Fibroblast of lung (primary cell): ENCODE measurements around the gene CCK. TPM values are rescaled to one million over a fixed set of nuclear protein-coding genes. Genes with fewer than 3 reads are reported as not detected.

Experiments used
- DNase-seq, 2 donors: peaks; one replicate each; pipeline versions ENCODE4 v3.0.0 to v3.0.0-alpha.2; 2010; ENCODE audit warnings: low read depth in 2 of 2
- H2AFZ ChIP-seq: 2 replicates; pipeline ENCODE4 v1.5.1; 2012; ENCODE audit warnings: low read length, control low read depth, inconsistent platforms
- H3K27ac ChIP-seq: 2 replicates; pipeline ENCODE4 v1.5.1; 2011; ENCODE audit warnings: low read length, control low read depth; ENCODE audit not compliant: insufficient read depth
- H3K27me3 ChIP-seq: 2 replicates; pipeline ENCODE4 v1.5.1; 2011; ENCODE audit warnings: mild to moderate bottlenecking, low read length; ENCODE audit not compliant: control insufficient read depth, insufficient read depth
- H3K36me3 ChIP-seq: 2 replicates; pipeline ENCODE4 v1.5.1; 2011; ENCODE audit warnings: low read length; ENCODE audit not compliant: control insufficient read depth, insufficient read depth
- H3K4me1 ChIP-seq: 2 replicates; pipeline ENCODE4 v1.5.1; 2011; ENCODE audit warnings: low read length; ENCODE audit not compliant: control insufficient read depth, insufficient read depth; ENCODE audit errors: extremely low read depth
- H3K4me2 ChIP-seq: 2 replicates; pipeline ENCODE4 v1.5.1; 2011; ENCODE audit warnings: low read length, control low read depth; ENCODE audit not compliant: insufficient read depth; ENCODE audit errors: extremely low read depth
- H3K4me3 ChIP-seq, 4 experiments: fragments of 200-600 bp in 1 of 4; sonication (generic) in 1 of 4; replicated peaks in 1 of 4; 2 replicates each; pipeline ENCODE4 v1.5.1; 2011 to 2016; ENCODE audit warnings: low read length in 4 of 4, low read depth in 3 of 4, mild to moderate bottlenecking in 3 of 4, control low read depth in 2 of 4, inconsistent platforms in 1 of 4, mixed read lengths in 1 of 4; ENCODE audit not compliant: insufficient read depth in 1 of 4; ENCODE audit errors: control extremely low read depth in 1 of 4
- H3K79me2 ChIP-seq: 2 replicates; pipeline ENCODE4 v1.5.1; 2012; ENCODE audit warnings: mild to moderate bottlenecking, low read length, inconsistent platforms; ENCODE audit not compliant: control insufficient read depth, insufficient read depth
- H3K9ac ChIP-seq: 2 replicates; pipeline ENCODE4 v1.5.1; 2011; ENCODE audit warnings: mild to moderate bottlenecking, low read length, control low read depth; ENCODE audit not compliant: insufficient read depth
- H3K9me3 ChIP-seq: 2 replicates; pipeline ENCODE4 v1.5.1; 2012; ENCODE audit warnings: low read depth, low read length; ENCODE audit not compliant: control insufficient read depth, insufficient read depth
- H4K20me1 ChIP-seq: 2 replicates; pipeline ENCODE4 v1.5.1; 2011; ENCODE audit warnings: low read length; ENCODE audit not compliant: control insufficient read depth, insufficient read depth; ENCODE audit errors: extremely low read depth
- EZH2 ChIP-seq: IDR thresholded peaks from 2 replicates; pipeline ENCODE4 v1.5.1; 2012; ENCODE audit warnings: low read length, control low read depth, mild to moderate bottlenecking; ENCODE audit errors: missing control alignments
- polyA plus RNA-seq, 2 donors: library from polyadenylated mRNA; depleted of rRNA in 1 of 2; stranded (reverse) in 1 of 2; unstranded in 1 of 2; fragments of >200 nt; gene quantifications; 2 replicates each; pipeline ENCODE4 v1.2.1, GENCODE V29; 2011 to 2012; ENCODE audit warnings: missing spikeins in 1 of 2
- total RNA-seq: library from RNA; depleted of rRNA; stranded (reverse); fragments of >200 nt; gene quantifications from 2 replicates; pipeline ENCODE4 v1.2.1, GENCODE V29; 2014
- TF ChIP-seq, protein P1 (sequence below), 2 donors: IDR thresholded peaks in 1 of 2; conservative IDR thresholded peaks in 1 of 2; 1 replicate in 1 of 2; 2 replicates in 1 of 2; pipeline ENCODE4 v1.5.1; 2011 to 2012; ENCODE audit warnings: low read length in 2 of 2, control low read depth in 1 of 2, inconsistent platforms in 1 of 2, low read depth in 1 of 2, mild to moderate bottlenecking in 1 of 2

Gene CCK
- total and polyA plus RNA-seq, 2 donors (not counting 1 experiment from before 2014, with no cell fraction given): 0.33 TPM

GRCh38 chr3:42257007-42257406, 9.0 kb downstream of the CCK start:
- Histone ChIP-seq H3K4me1 (peaks cover 17% of the 10 kb centered on the region), H3K36me3 (no peaks in the 10 kb centered on the region), H3K9ac (no peak overlapping the region)

GRCh38 chr3:42256135-42256819, 9.7 kb downstream of the CCK start:
- no peak for TF ChIP-seq EZH2
- TF ChIP-seq, protein P1, sequence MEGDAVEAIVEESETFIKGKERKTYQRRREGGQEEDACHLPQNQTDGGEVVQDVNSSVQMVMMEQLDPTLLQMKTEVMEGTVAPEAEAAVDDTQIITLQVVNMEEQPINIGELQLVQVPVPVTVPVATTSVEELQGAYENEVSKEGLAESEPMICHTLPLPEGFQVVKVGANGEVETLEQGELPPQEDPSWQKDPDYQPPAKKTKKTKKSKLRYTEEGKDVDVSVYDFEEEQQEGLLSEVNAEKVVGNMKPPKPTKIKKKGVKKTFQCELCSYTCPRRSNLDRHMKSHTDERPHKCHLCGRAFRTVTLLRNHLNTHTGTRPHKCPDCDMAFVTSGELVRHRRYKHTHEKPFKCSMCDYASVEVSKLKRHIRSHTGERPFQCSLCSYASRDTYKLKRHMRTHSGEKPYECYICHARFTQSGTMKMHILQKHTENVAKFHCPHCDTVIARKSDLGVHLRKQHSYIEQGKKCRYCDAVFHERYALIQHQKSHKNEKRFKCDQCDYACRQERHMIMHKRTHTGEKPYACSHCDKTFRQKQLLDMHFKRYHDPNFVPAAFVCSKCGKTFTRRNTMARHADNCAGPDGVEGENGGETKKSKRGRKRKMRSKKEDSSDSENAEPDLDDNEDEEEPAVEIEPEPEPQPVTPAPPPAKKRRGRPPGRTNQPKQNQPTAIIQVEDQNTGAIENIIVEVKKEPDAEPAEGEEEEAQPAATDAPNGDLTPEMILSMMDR (conservative IDR thresholded peaks at IDR 0.05 in 1 of 2, IDR thresholded peaks at IDR 0.05 in 1 of 2; ENCODE audit: low read depth in 1 of 2, low read length in 2 of 2): no peak
- no peak overlapping the region for H3K4me3 ChIP-seq
- no peaks in the 10 kb centered on the region for H4K20me1 ChIP-seq
- H3K9me3 ChIP-seq: no peaks in the 10 kb centered on the region
- no peak overlapping the region for H3K9ac ChIP-seq
- no peaks in the 10 kb centered on the region for H3K27me3 ChIP-seq
- H3K4me2 ChIP-seq: no peak overlapping the region
- peak; percentile 16 to 87 for DNase-seq
- peaks cover 17% of the 10 kb centered on the region for H3K4me1 ChIP-seq
- H3K27ac ChIP-seq: no peak overlapping the region
- no peak overlapping the region for H2AFZ ChIP-seq
- no peaks in the 10 kb centered on the region for H3K36me3 ChIP-seq
- no peaks in the 10 kb centered on the region for H3K79me2 ChIP-seq

More at GRCh38 chr3:42257007-42257406, 9.0 kb downstream of the CCK start:
- Histone ChIP-seq H3K4me3 (no peak overlapping the region), H3K79me2 (no peaks in the 10 kb centered on the region), H3K27me3 (no peaks in the 10 kb centered on the region), H2AFZ (no peak overlapping the region), H4K20me1 (no peaks in the 10 kb centered on the region), H3K4me2 (no peak overlapping the region), H3K9me3 (no peaks in the 10 kb centered on the region), H3K27ac (no peak overlapping the region)
- TF ChIP-seq EZH2: no peak
- TF ChIP-seq, protein P1 (conservative IDR thresholded peaks at IDR 0.05 in 1 of 2, IDR thresholded peaks at IDR 0.05 in 1 of 2; ENCODE audit: low read depth in 1 of 2, low read length in 2 of 2): no peak
- peak in 1 of 2 donors; percentile 18 for DNase-seq

DNA sequence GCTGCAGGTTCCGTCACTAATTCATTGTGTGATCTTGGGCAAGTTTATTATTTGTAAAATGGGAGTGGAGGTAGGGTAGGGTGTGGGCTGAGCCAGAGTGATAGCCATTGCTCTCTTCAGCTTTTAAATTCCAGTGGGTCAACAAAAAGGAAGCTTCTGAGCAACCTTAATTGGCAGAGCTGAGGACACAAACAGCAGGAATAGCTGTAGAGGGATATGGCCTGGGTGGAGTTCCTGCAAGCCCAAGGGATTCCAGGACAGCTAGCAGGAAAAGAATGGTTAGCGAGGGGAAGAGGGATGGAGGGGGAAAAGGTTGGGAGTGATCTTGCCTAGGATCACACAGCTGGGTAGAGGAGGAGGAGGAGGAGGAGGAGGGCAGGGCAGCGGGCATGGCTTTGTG, 11.4 kb downstream of the CCK start:
- DNase-seq: no peak
- no peak overlapping the region for H3K27ac ChIP-seq
- peaks cover 17% of the 10 kb centered on the region for H3K4me1 ChIP-seq
- TF ChIP-seq EZH2: no peak
- TF ChIP-seq, protein P1 (conservative IDR thresholded peaks at IDR 0.05 in 1 of 2, IDR thresholded peaks at IDR 0.05 in 1 of 2; ENCODE audit: low read depth in 1 of 2, low read length in 2 of 2): no peak
- H4K20me1 ChIP-seq: no peaks in the 10 kb centered on the region
- H3K27me3 ChIP-seq: no peaks in the 10 kb centered on the region
- H3K4me3 ChIP-seq: no peak overlapping the region
- H3K79me2 ChIP-seq: no peaks in the 10 kb centered on the region
- no peak overlapping the region for H2AFZ ChIP-seq
- no peaks in the 10 kb centered on the region for H3K9me3 ChIP-seq
- H3K4me2 ChIP-seq: no peak overlapping the region
- H3K36me3 ChIP-seq: no peaks in the 10 kb centered on the region
- H3K9ac ChIP-seq: no peak overlapping the region
